Progenitor cell of endocrine pancreas (in vitro differentiated cells): ENCODE results near the gene RERE. TPM values are rescaled to one million over a fixed set of nuclear protein-coding genes. Genes with fewer than 3 reads are reported as not detected.
A peak's percentile ranks its signal among the peaks of the same experiment; 100 is the strongest.

Experiments
- DNase-seq: peaks from one replicate; pipeline ENCODE4 v3.0.0; 2021; ENCODE audit warnings: low spot score; ENCODE audit not compliant: unreplicated experiment
- H3K27ac Mint-ChIP-seq: 2 replicates; pipeline ENCODE4 v1.8.0; 2021; ENCODE audit warnings: mild to moderate bottlenecking, moderate library complexity, mixed read lengths
- H3K27me3 Mint-ChIP-seq: 2 replicates; pipeline ENCODE4 v1.8.0; 2021; ENCODE audit warnings: mixed read lengths
- H3K36me3 Mint-ChIP-seq: 2 replicates; pipeline ENCODE4 v1.8.0; 2022; ENCODE audit warnings: mixed read lengths; ENCODE audit not compliant: insufficient read depth
- H3K4me1 Mint-ChIP-seq: 2 replicates; pipeline ENCODE4 v1.8.0; 2021; ENCODE audit warnings: low read depth, mixed read lengths
- H3K4me3 Mint-ChIP-seq: 2 replicates; pipeline ENCODE4 v1.8.0; 2021; ENCODE audit warnings: low read depth, mild to moderate bottlenecking, moderate library complexity, mixed read lengths
- H3K9me3 Mint-ChIP-seq: 2 replicates; pipeline ENCODE4 v1.8.0; 2021; ENCODE audit warnings: low read depth, mixed read lengths
- CTCF ChIP-seq: fragments of 200-600 bp; sonication (generic); IDR thresholded peaks from one replicate; pipeline ENCODE4 v1.5.0; 2021; ENCODE audit warnings: antibody characterized with exemption, mild to moderate bottlenecking; ENCODE audit not compliant: unreplicated experiment
- total RNA-seq: library from RNA; stranded (reverse); gene quantifications from 2 replicates; pipeline ENCODE4 v1.2.1, GENCODE V29; 2021

Gene RERE
- total RNA-seq, 1 donor from 2014 or later = 329 TPM

- H3K4me3 Mint-ChIP-seq = no peak overlapping the region
- no peak for TF ChIP-seq CTCF
- DNase-seq = no peak
- H3K9me3 Mint-ChIP-seq = no peaks in the 10 kb centered on the region
- no peaks in the 10 kb centered on the region for H3K27me3 Mint-ChIP-seq
- peak overlapping the region; percentile 94 for H3K27ac Mint-ChIP-seq
- H3K36me3 Mint-ChIP-seq = peaks cover 1% of the 10 kb centered on the region
- peaks cover 77% of the 10 kb centered on the region for H3K4me1 Mint-ChIP-seq
These were observed 446.0 kb downstream of the RERE start for GRCh38 chr1:8371372-8371991.

GRCh38 chr1:8370905-8371315, 446.5 kb downstream of the RERE start:
- no peaks in the 10 kb centered on the region for H3K27me3 Mint-ChIP-seq

GRCh38 chr1:8370046-8370881, 447.2 kb downstream of the RERE start:
- no peak for TF ChIP-seq CTCF
- Mint-ChIP-seq H3K27me3 (no peaks in the 10 kb centered on the region), H3K36me3 (peaks cover 9% of the 10 kb centered on the region), H3K27ac (peak overlapping the region; percentile 94), H3K9me3 (no peaks in the 10 kb centered on the region), H3K4me1 (peaks cover 77% of the 10 kb centered on the region), H3K4me3 (peak overlapping the region; percentile 30)
- DNase-seq = no peak

More at GRCh38 chr1:8370905-8371315, 446.5 kb downstream of the RERE start:
- Mint-ChIP-seq H3K4me3 (no peak overlapping the region), H3K27ac (peak overlapping the region; percentile 94), H3K36me3 (peaks cover 3% of the 10 kb centered on the region), H3K9me3 (no peaks in the 10 kb centered on the region), H3K4me1 (peaks cover 78% of the 10 kb centered on the region)
- no peak for DNase-seq
- no peak for TF ChIP-seq CTCF

- no peaks in the 10 kb centered on the region for H3K9me3 Mint-ChIP-seq
These were observed 448.3 kb downstream of the RERE start for GRCh38 chr1:8368956-8369639.

More at GRCh38 chr1:8368956-8369639, 448.3 kb downstream of the RERE start:
- H3K27me3 Mint-ChIP-seq = no peaks in the 10 kb centered on the region
- H3K4me1 Mint-ChIP-seq = peaks cover 71% of the 10 kb centered on the region
- no peak for TF ChIP-seq CTCF
- peak overlapping the region; percentile 94 for H3K27ac Mint-ChIP-seq
- no peak for DNase-seq
- H3K36me3 Mint-ChIP-seq = peaks cover 12% of the 10 kb centered on the region
- no peak overlapping the region for H3K4me3 Mint-ChIP-seq
